Putamen (tissue), 1 donor: Measurements from ENCODE around the gene CCL18.
"Not testable (repeated sequence)": the region's sequence is repeated elsewhere in the genome, so short reads cannot be mapped to it uniquely, and the experiment has no call there.

Experiments used
- DNase-seq: peaks from one replicate; pipeline ENCODE4 v3.0.0-alpha.2; 2016; ENCODE audit warnings: low spot score

Gene CCL18

GRCh38 chr17:36071751-36072150 is 7.7 kb downstream of the CCL18 start:
- DNase-seq: no peak

GRCh38 chr17:36072431-36073121 is 8.5 kb downstream of the CCL18 start:
- peak; percentile 12 for DNase-seq

- DNase-seq: no peak
These were observed 10.3 kb downstream of the CCL18 start for GRCh38 chr17:36074365-36074764.

- not testable (repeated sequence) for DNase-seq
These were observed 17.8 kb downstream of the CCL18 start for GRCh38 chr17:36081681-36082471.

GRCh38 chr17:36082482-36083120 is 18.5 kb downstream of the CCL18 start:
- not testable (repeated sequence) for DNase-seq

- DNase-seq: not testable (repeated sequence)
These were observed 19.6 kb downstream of the CCL18 start for GRCh38 chr17:36083691-36084090.

GRCh38 chr17:36085765-36086164 is 21.7 kb downstream of the CCL18 start:
- no peak for DNase-seq

- DNase-seq: no peak
These were observed 22.7 kb downstream of the CCL18 start for GRCh38 chr17:36086791-36087190.

- not testable (repeated sequence) for DNase-seq
These were observed 23.4 kb downstream of the CCL18 start for GRCh38 chr17:36087471-36087870.

GRCh38 chr17:36087897-36088572 is 24.0 kb downstream of the CCL18 start:
- DNase-seq: not testable (repeated sequence)

- no peak for DNase-seq
These were observed 24.7 kb downstream of the CCL18 start for GRCh38 chr17:36088670-36089338.

- no peak for DNase-seq
These were observed 25.3 kb downstream of the CCL18 start for GRCh38 chr17:36089339-36089865.

- peak; percentile 17 for DNase-seq
These were observed 26.1 kb downstream of the CCL18 start, which contains the start of gene CCL3 for GRCh38 chr17:36089888-36090836. CCL3 (minus strand) TSS chr17:36090143; CDS start chr17:36090058, 85 bp downstream.

GRCh38 chr17:36092230-36092629 is 28.2 kb downstream of the CCL18 start:
- no peak for DNase-seq

- DNase-seq: not testable (repeated sequence)
These were observed 28.6 kb downstream of the CCL18 start for GRCh38 chr17:36092715-36093114.

GRCh38 chr17:36094232-36094631 is 30.2 kb downstream of the CCL18 start:
- no peak for DNase-seq

- DNase-seq: no peak
These were observed 30.7 kb downstream of the CCL18 start for GRCh38 chr17:36094746-36095145.

- DNase-seq: no peak
These were observed 31.9 kb downstream of the CCL18 start for GRCh38 chr17:36095992-36096391.

GRCh38 chr17:36099004-36099403 is 34.9 kb downstream of the CCL18 start:
- not testable (repeated sequence) for DNase-seq

GRCh38 chr17:36103401-36103975 is 39.4 kb downstream of the CCL18 start, which contains the start of gene CCL4:
CCL4 (plus strand) TSS chr17:36103827; CDS start chr17:36103906, 79 bp downstream.
- not testable (repeated sequence) for DNase-seq
